Right lobe of liver (tissue), 6 donors: ENCODE measurements around the gene EDIL3. TPM values are rescaled to one million over a fixed set of nuclear protein-coding genes. Genes with fewer than 3 reads are reported as not detected.

Source experiments
- ATAC-seq, 4 donors: fragments of 200-7000 bp; cut with Tn5 transposase; one replicate each; pipeline ENCODE4 v1.9.1; 2020; ENCODE audit warnings: mild to moderate bottlenecking in 4 of 4, moderate library complexity in 4 of 4
- DNase-seq, 3 donors: peaks; one replicate each; pipeline ENCODE4 v3.0.0-alpha.2; 2020
- H3K27ac ChIP-seq, 3 donors: fragments of 200-600 bp; one replicate each; pipeline ENCODE4 v1.8.0; 2022
- H3K27me3 ChIP-seq, 2 donors: fragments of 200-600 bp; one replicate each; pipeline ENCODE4 v1.8.0; 2022
- H3K36me3 ChIP-seq, 4 donors: fragments of 200-600 bp; sonication (generic) in 1 of 4; one replicate each; pipeline versions ENCODE4 v1.5.1 to v1.8.0; 2017 to 2022; ENCODE audit warnings: control low read depth in 1 of 4
- H3K4me1 ChIP-seq, 4 donors: fragments of 200-600 bp; sonication (generic) in 1 of 4; one replicate each; pipeline versions ENCODE4 v1.5.1 to v1.8.0; 2017 to 2022; ENCODE audit warnings: control low read depth in 1 of 4
- H3K4me3 ChIP-seq, 3 donors: fragments of 200-600 bp; one replicate each; pipeline ENCODE4 v1.8.0; 2022
- H3K9me3 ChIP-seq, 4 donors: fragments of 200-600 bp; sonication (generic) in 1 of 4; one replicate each; pipeline versions ENCODE4 v1.5.1 to v1.8.0; 2017 to 2022; ENCODE audit warnings: control low read depth in 1 of 4
- CTCF ChIP-seq, 4 donors: fragments of 200-600 bp in 3 of 4; fragments of 450-650 bp in 1 of 4; IDR thresholded peaks; one replicate each; pipeline versions ENCODE4 v1.5.1 to v1.8.0; 2016 to 2022; ENCODE audit warnings: antibody characterized with exemption in 4 of 4, mild to moderate bottlenecking in 2 of 4
- POLR2A ChIP-seq: fragments of 450-650 bp; IDR thresholded peaks from one replicate; pipeline ENCODE4 v1.6.1; 2017; ENCODE audit warnings: antibody characterized with exemption, mild to moderate bottlenecking
- WGBS: methylation state at CpG from one replicate; pipeline ENCODE4 v1.1.6; 2018; ENCODE audit warnings: low coverage, low lambda C conversion rate; ENCODE audit not compliant: insufficient coverage; ENCODE audit errors: missing lambda C conversion rate; 5-methylcytosine and 5-hydroxymethylcytosine counted together
- intact Hi-C, 2 donors: fragments of 100-400 bp; cut with DNase I; formaldehyde crosslinking; loops; one replicate each; pipeline versions ENCODE4 v1.11.2 to v1.14.1; 2022
- total RNA-seq, 6 experiments: library from RNA; depleted of rRNA in 2 of 6; stranded (reverse); fragments of >200 nt in 2 of 6; fragmentation: NEBNext Ultra II Directional in 3 of 6; extraction: Animal tissue kit (Norgen Biotek cat#: 25700) in 3 of 6; gene quantifications; one replicate each; pipeline versions ENCODE4 v1.1.0 to v1.2.4, GENCODE V29; 2016 to 2023
- donor health status: DM: no; HTN: yes; CAD: no.
- donor health status: DM: no; HTN: no; CAD: no.
- donor health status: DM: no; HTN: no; CAD: no.
- donor health status: DM: no; HTN: yes; CAD: no.
- donor health status: DM: no; HTN: yes; CAD: no.

The EDIL3 gene
- total RNA-seq, 6 experiments from 2014 or later = 0.61 to 0.84 (median 0.68) TPM; not detected in 3

- Histone ChIP-seq H3K4me1 (no peaks in the 10 kb centered on the region), H3K36me3 (no peaks in the 10 kb centered on the region), H3K27ac (no peak overlapping the region), H3K9me3 (no peaks in the 10 kb centered on the region), H3K4me3 (no peak overlapping the region), H3K27me3 (no peaks in the 10 kb centered on the region)
- ATAC-seq (no peak), DNase-seq (no peak)
- intact Hi-C loops = no loop called here
- WGBS = 83% methylated on average over 1 of the region's 1 CpG
- TF ChIP-seq POLR2A = no peak
- no peak for TF ChIP-seq CTCF (IDR thresholded peaks at IDR 0.05)
Measured at GRCh38 chr5:83955916-83956315, 428.8 kb downstream of the EDIL3 start.

- no peaks in the 10 kb centered on the region for H3K27me3 ChIP-seq
- H3K36me3 ChIP-seq = no peaks in the 10 kb centered on the region
- intact Hi-C loops = no loop called here
- H3K4me1 ChIP-seq = no peaks in the 10 kb centered on the region
- no peaks in the 10 kb centered on the region for H3K9me3 ChIP-seq
- DNase-seq (no peak), ATAC-seq (no peak)
- TF ChIP-seq CTCF (IDR thresholded peaks at IDR 0.05) (no peak), POLR2A (no peak)
- no peak overlapping the region for H3K4me3 ChIP-seq
- no peak overlapping the region for H3K27ac ChIP-seq
- 70% methylated on average over 3 of the region's 3 CpGs for WGBS
Measured at GRCh38 chr5:83947763-83948162, 436.9 kb downstream of the EDIL3 start.

- Histone ChIP-seq H3K9me3 (no peaks in the 10 kb centered on the region), H3K27ac (no peak overlapping the region), H3K36me3 (no peaks in the 10 kb centered on the region), H3K4me1 (no peaks in the 10 kb centered on the region), H3K4me3 (no peak overlapping the region), H3K27me3 (no peaks in the 10 kb centered on the region)
- no peak for TF ChIP-seq CTCF (IDR thresholded peaks at IDR 0.05)
- TF ChIP-seq POLR2A = no peak
- ATAC-seq (no peak), DNase-seq (no peak)
- WGBS = 59% methylated on average over 6 of the region's 6 CpGs
- intact Hi-C loops = no loop called here
Measured at GRCh38 chr5:83946516-83946915, 438.2 kb downstream of the EDIL3 start.

GRCh38 chr5:83942155-83942554 is 442.5 kb downstream of the EDIL3 start:
- H3K4me3 ChIP-seq = no peak overlapping the region
- no peak for DNase-seq
- H3K4me1 ChIP-seq = no peaks in the 10 kb centered on the region
- intact Hi-C loops = no loop called here
- no peak for ATAC-seq
- WGBS = 17% methylated on average over 1 of the region's 1 CpG
- H3K36me3 ChIP-seq = no peaks in the 10 kb centered on the region
- no peaks in the 10 kb centered on the region for H3K9me3 ChIP-seq
- H3K27me3 ChIP-seq = no peaks in the 10 kb centered on the region
- no peak overlapping the region for H3K27ac ChIP-seq
- TF ChIP-seq CTCF (IDR thresholded peaks at IDR 0.05) (no peak), POLR2A (no peak)

GRCh38 chr5:83937837-83938236 is 446.8 kb downstream of the EDIL3 start:
- TF ChIP-seq POLR2A = no peak
- no peak for TF ChIP-seq CTCF (IDR thresholded peaks at IDR 0.05)
- no peaks in the 10 kb centered on the region for H3K9me3 ChIP-seq
- H3K4me1 ChIP-seq = no peaks in the 10 kb centered on the region
- no peaks in the 10 kb centered on the region for H3K27me3 ChIP-seq
- no peaks in the 10 kb centered on the region for H3K36me3 ChIP-seq
- intact Hi-C loops = no loop called here
- DNase-seq (no peak), ATAC-seq (no peak)
- H3K27ac ChIP-seq = no peak overlapping the region
- no peak overlapping the region for H3K4me3 ChIP-seq
- 38% methylated on average over 1 of the region's 1 CpG for WGBS
